ES-I3 (cell line): ENCODE results near the gene ARAP1.

Experiments used
- H3K36me3 ChIP-seq: 2 replicates; pipeline ENCODE4 v1.6.1; 2013; ENCODE audit warnings: mild to moderate bottlenecking, low read length, control low read depth, moderate library complexity; ENCODE audit not compliant: insufficient read depth
- H3K4me1 ChIP-seq: 2 replicates; pipeline ENCODE4 v1.6.1; 2013; ENCODE audit warnings: mild to moderate bottlenecking, control low read depth, low read length; ENCODE audit not compliant: insufficient read depth
- H3K9ac ChIP-seq: 2 replicates; pipeline ENCODE4 v1.6.1; 2013; ENCODE audit warnings: low read depth, mild to moderate bottlenecking, low read length, moderate library complexity
- H3K9me3 ChIP-seq: 2 replicates; pipeline ENCODE4 v1.6.1; 2013; ENCODE audit warnings: mild to moderate bottlenecking, low read length, moderate library complexity; ENCODE audit not compliant: control insufficient read depth, insufficient read depth

Gene ARAP1

DNA sequence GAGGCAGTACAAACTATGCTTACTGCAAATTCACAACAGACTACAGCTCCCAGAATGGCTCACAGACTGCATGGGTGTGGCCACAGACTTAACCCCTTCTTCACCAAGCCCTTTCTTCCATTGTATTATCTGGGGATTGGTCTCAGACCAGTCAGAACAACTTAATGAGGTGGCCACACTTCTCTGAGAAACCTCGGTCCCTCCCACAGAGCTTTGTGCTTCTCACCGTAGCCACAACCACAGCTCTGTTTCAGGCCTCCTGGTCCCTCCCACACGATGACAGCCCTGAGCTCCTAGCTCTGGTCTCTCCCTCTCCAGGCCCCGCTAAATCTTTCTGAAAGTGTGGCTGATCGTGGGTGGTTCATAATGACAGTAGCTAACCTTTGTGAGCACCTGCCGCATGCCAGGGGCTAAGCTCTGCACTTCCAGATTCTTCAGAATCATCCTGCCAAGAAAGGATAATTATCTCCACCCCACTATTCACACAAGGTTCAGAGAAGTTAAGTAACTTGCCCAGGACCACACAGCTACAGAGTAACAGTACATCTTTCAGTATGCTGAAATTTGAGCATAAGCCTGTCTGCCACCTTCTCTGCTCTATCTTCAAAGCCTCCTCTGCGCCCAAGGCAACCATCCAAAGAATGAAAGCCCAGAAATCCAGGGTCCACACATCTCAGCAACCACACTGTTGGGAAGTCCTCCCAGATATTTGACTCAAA, 83.4 kb downstream of the ARAP1 start:
- Histone ChIP-seq H3K9me3 (peaks cover 11% of the 10 kb centered on the region), H3K36me3 (no peaks in the 10 kb centered on the region), H3K9ac (no peak overlapping the region), H3K4me1 (0 out of 2 replicates have a peak, but pooled peaks cover 6% of the 10 kb centered on the region)

- Histone ChIP-seq H3K9me3 (peaks cover 11% of the 10 kb centered on the region), H3K9ac (no peak overlapping the region), H3K4me1 (0 out of 2 replicates have a peak, but pooled peaks cover 6% of the 10 kb centered on the region), H3K36me3 (no peaks in the 10 kb centered on the region)
These were observed 86.2 kb downstream of the ARAP1 start for GRCh38 chr11:72665911-72666472.

- H3K9ac ChIP-seq: no peak overlapping the region
- no peaks in the 10 kb centered on the region for H3K9me3 ChIP-seq
- no peaks in the 10 kb centered on the region for H3K36me3 ChIP-seq
- H3K4me1 ChIP-seq: no peaks in the 10 kb centered on the region
These were observed 90.2 kb downstream of the ARAP1 start for GRCh38 chr11:72662036-72662435.

DNA sequence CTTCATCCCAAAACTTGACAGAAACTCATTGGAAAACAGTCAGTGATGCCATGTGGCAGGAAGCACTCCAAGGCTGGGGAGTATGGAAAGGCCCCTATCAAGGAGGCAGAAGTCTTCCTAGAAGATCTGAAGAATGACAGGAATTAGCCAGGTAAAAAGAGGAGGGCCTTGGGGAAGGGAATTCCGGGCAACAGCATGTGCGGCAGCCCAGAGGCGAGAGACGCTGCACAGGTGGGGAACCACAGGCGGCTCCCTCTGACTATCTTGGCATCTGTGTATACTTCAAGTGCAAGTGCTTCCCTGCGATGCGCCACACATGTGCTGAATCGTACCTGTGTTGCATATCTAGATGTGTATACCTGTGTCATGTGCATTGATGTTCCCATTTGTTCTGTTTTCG, 90.7 kb downstream of the ARAP1 start:
- no peak overlapping the region for H3K9ac ChIP-seq
- H3K36me3 ChIP-seq: no peaks in the 10 kb centered on the region
- no peaks in the 10 kb centered on the region for H3K9me3 ChIP-seq
- no peaks in the 10 kb centered on the region for H3K4me1 ChIP-seq

DNA sequence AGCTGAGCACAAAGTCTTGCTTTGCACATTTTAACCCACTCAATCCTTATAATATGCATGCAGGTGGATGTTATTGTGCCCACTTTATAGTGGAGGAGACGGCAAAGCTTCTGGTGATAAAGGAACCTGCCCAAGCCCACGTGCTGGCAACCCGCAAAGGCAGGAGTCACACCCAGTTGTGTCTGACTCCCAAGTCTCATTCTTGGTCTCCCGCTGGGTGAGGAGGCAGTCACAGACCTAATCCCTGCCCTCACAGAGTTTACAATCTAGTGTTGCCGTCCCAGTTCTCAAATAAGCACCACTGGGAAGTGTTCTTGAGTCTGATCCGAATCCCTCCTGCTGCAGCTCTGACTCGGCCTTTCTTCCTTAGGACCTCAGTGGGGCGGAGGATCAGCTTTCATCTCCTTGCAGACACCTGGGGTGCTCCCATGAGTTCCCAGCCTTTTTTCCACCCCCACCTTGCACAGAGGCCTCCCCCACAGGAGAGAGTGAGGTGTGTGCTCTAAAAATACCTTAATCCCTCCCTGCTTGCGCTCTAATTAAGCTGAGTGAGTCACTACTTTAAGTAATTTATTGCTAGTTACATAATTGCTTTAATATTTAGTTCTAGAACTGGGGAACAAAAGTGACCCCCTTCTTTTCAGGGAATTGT, 93.1 kb downstream of the ARAP1 start:
- no peaks in the 10 kb centered on the region for H3K4me1 ChIP-seq
- no peaks in the 10 kb centered on the region for H3K9me3 ChIP-seq
- H3K36me3 ChIP-seq: no peaks in the 10 kb centered on the region
- no peak overlapping the region for H3K9ac ChIP-seq

DNA sequence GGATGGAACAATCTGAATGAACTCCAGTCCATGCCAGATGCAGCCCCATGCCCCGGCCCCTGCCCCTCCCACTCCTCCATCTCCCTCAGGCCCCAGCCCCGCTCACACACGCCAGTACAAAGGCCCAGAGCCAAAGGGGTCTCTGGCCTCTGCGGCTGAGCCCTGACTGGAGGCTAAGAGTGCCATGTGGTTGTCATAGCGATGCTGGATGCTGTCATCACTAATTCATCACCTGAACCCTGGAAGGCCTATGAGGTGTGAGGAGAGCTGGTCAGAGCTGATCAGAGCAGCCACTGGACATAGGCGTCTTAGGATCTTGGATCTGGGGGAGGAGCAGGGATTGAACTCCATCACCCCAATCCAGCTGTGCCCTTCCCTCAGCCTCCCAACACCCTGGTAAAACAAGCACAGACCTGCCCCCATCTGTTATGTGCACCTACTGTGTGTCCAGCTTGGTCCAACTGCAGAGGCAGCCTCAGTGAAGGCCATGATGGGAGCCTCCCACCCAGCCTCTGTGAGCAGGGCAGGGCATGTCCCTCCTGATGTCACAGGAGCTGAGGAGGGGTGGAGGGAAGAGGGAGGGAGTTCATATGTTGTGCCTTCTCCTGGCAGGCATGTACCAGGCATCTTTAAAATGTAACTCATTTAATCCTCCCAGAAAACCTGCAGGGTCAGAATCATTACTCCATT, 94.7 kb downstream of the ARAP1 start:
- H3K36me3 ChIP-seq: no peaks in the 10 kb centered on the region
- no peaks in the 10 kb centered on the region for H3K9me3 ChIP-seq
- no peaks in the 10 kb centered on the region; the same call in 1 of the 2 replicates for H3K4me1 ChIP-seq
- no peak overlapping the region for H3K9ac ChIP-seq

DNA sequence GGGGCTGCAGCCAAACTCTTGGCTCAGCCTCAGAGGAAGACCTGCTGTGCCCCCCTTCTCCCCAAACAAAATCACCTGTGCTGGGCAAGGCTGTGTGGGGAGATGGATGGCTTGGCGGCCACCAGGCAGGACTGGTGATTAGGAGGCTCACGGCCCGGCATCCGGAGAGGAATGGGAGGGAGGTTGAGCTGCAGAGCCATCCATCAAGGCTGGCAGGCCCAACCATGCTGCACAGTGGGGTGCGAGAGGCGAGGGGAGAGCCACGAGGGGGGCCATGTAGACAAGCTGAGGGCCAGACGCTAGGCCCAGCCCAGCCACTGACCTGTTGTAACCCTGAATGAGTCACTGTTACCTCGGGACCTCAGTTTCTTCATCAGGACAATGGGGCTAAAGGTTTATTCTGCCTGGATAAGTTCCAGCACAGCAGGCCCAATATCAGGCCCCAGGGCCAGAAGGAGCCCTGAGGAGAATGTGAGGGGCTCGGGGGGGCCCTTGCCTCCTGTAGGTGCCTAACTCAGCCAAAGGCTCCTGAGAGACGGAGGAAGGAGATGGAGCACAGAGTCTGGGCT, 96.2 kb downstream of the ARAP1 start:
- no peak overlapping the region for H3K9ac ChIP-seq
- no peaks in the 10 kb centered on the region for H3K9me3 ChIP-seq
- no peaks in the 10 kb centered on the region for H3K36me3 ChIP-seq
- H3K4me1 ChIP-seq: no peaks in the 10 kb centered on the region; the same call in 1 of the 2 replicates

- H3K9ac ChIP-seq: no peak overlapping the region
- H3K36me3 ChIP-seq: no peaks in the 10 kb centered on the region
- no peaks in the 10 kb centered on the region; the same call in 1 of the 2 replicates for H3K4me1 ChIP-seq
- no peaks in the 10 kb centered on the region for H3K9me3 ChIP-seq
These were observed 97.2 kb downstream of the ARAP1 start for GRCh38 chr11:72655014-72655413.

DNA sequence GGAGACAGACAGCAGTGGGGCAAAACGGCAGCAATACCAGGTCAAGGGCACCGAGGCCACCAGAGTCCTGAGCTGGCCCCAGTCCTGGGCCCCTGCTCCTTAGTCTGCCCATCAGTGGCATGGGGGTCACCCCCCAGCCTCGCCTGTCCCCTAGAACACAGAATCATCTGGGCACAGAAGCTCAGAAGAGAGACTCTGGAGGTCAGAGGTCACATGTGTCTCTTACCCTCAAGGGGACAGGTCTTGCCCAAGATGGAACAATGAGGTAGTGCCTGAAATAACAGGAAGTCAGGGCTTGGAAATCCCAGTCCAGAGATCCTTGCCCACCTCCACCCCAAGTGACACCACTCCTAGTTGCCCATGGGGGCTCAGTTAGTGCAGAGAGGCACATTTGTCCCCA, 98.6 kb downstream of the ARAP1 start:
- H3K9me3 ChIP-seq: no peaks in the 10 kb centered on the region
- H3K36me3 ChIP-seq: no peaks in the 10 kb centered on the region
- H3K4me1 ChIP-seq: no peaks in the 10 kb centered on the region; the same call in 1 of the 2 replicates
- H3K9ac ChIP-seq: no peak overlapping the region

GRCh38 chr11:72652873-72653630, 99.2 kb downstream of the ARAP1 start:
- Histone ChIP-seq H3K9me3 (no peaks in the 10 kb centered on the region), H3K4me1 (no peaks in the 10 kb centered on the region; the same call in 1 of the 2 replicates), H3K36me3 (no peaks in the 10 kb centered on the region), H3K9ac (no peak overlapping the region)

- H3K9ac ChIP-seq: no peak overlapping the region
- H3K9me3 ChIP-seq: no peaks in the 10 kb centered on the region
- no peaks in the 10 kb centered on the region for H3K36me3 ChIP-seq
- H3K4me1 ChIP-seq: no peaks in the 10 kb centered on the region; the same call in 1 of the 2 replicates
These were observed 100.1 kb downstream of the ARAP1 start for GRCh38 chr11:72652133-72652532.

DNA sequence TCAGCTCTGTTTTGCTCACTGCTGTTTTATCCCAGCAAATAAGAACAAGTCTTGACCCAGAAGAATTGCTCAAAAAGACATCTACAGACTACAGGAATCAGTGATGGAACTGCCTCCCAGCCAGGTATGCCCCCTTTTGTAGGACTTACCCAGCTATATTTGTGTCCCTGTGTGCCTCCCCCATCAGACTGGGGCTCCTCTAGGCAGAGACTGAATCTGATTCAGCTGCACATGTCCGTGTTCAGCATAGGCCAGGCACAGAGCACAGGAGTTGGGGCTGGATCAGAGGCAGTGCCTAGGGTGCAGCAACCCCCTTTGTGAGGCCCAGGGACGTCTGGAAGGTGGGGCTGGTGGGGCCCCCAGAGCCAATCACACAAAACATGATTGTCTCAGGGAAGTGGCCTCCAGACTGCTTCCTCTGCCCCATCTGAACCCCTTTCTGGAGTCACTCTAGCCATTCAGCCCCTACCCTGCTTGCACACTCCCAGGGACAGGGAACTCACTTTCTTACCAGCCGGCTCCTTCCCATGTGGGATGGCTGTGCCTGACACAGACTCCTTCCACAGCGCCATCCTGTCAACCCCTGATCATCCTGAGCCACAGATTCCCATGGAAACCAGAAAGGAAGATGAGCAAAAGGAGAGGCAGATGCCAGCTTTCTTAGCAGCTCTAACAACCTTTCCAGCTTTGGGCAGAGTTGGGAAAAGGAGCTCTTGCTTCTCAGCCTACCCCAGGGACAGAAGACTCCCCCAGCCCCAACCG, 102.8 kb downstream of the ARAP1 start:
- no peaks in the 10 kb centered on the region for H3K36me3 ChIP-seq
- no peaks in the 10 kb centered on the region for H3K9me3 ChIP-seq

More for the DNA sequence above, 102.8 kb downstream of the ARAP1 start:
- no peak overlapping the region for H3K9ac ChIP-seq
- no peaks in the 10 kb centered on the region; the same call in 1 of the 2 replicates for H3K4me1 ChIP-seq
